Endothelial cell of umbilical vein (primary cell): Measurements from ENCODE around the gene KIAA1614. TPM values are rescaled to one million over a fixed set of nuclear protein-coding genes. Genes with fewer than 3 reads are reported as not detected.

Experiments used
- BruUV-seq: library from RNA; stranded (reverse); fragments of 400-500 nt; replicated peaks from 2 replicates; lab custom pipeline; 2021; lab: Mats Ljungman, UMichigan
- CTCF ChIA-PET: fragments of 300-600, 350-600 bp; sonication (Branson Sonifier 250); formaldehyde crosslinking; loops from one replicate; lab custom pipeline; 2021; ENCODE audit warnings: antibody characterized with exemption, inconsistent platforms; lab: Charles Lee
- POLR2A ChIA-PET: fragments of 300-600, 350-600 bp; sonication (Branson Sonifier 250); formaldehyde crosslinking; loops from one replicate; lab custom pipeline; 2021; ENCODE audit warnings: antibody characterized with exemption, inconsistent platforms; lab: Charles Lee
- DNase-seq: peaks from one replicate; pipeline ENCODE4 v3.0.0-alpha.2; 2011; ENCODE audit warnings: low read depth, low spot score
- FAIRE-seq: peaks from 2 replicates; lab custom pipeline; 2011; peaks lifted over from hg19 to GRCh38; lab: Jason Lieb, UNC
- H2AFZ ChIP-seq: 2 replicates; pipeline ENCODE4 v1.6.0; 2012; ENCODE audit warnings: low read depth, low read length, control low read depth, inconsistent platforms
- H3K27ac ChIP-seq: 2 replicates; pipeline ENCODE4 v1.5.1; 2011; ENCODE audit warnings: low read depth, mild to moderate bottlenecking, control low read depth, low read length, moderate library complexity; ENCODE audit not compliant: insufficient read depth
- H3K27me3 ChIP-seq, 2 experiments: 2 replicates each; pipeline versions ENCODE4 v1.6.0 to v1.6.1; 2011; ENCODE audit warnings: low read length in 2 of 2, mixed read lengths in 1 of 2; ENCODE audit not compliant: control insufficient read depth in 2 of 2, insufficient read depth in 2 of 2
- H3K36me3 ChIP-seq, 2 experiments: 2 replicates in 1 of 2; 3 replicates in 1 of 2; pipeline ENCODE4 v1.5.1; 2011; ENCODE audit warnings: low read length in 2 of 2, mild to moderate bottlenecking in 1 of 2, moderate library complexity in 1 of 2; ENCODE audit not compliant: control insufficient read depth in 2 of 2, insufficient read depth in 2 of 2; ENCODE audit errors: extremely low read depth in 1 of 2
- H3K4me1 ChIP-seq: 3 replicates; pipeline ENCODE4 v1.5.1; 2011; ENCODE audit warnings: mild to moderate bottlenecking, low read length; ENCODE audit not compliant: control insufficient read depth, insufficient read depth; ENCODE audit errors: extremely low read depth
- H3K4me2 ChIP-seq: 2 replicates; pipeline ENCODE4 v1.6.1; 2011; ENCODE audit warnings: low read length, control low read depth, mixed read lengths; ENCODE audit not compliant: insufficient read depth
- H3K4me3 ChIP-seq, 3 experiments: fragments of 200-600 bp in 1 of 3; sonication (generic), shearing (Covaris generic) in 1 of 3; replicated peaks in 1 of 3; 2 replicates each; pipeline ENCODE4 v1.5.1; 2011 to 2016; ENCODE audit warnings: control low read depth in 3 of 3, low read length in 3 of 3, mild to moderate bottlenecking in 2 of 3, inconsistent platforms in 1 of 3, low read depth in 1 of 3, moderate library complexity in 1 of 3; ENCODE audit not compliant: insufficient read depth in 1 of 3
- H3K79me2 ChIP-seq: 2 replicates; pipeline ENCODE4 v1.6.0; 2012; ENCODE audit warnings: low read length, inconsistent platforms; ENCODE audit not compliant: control insufficient read depth, insufficient read depth
- H3K9ac ChIP-seq: replicated peaks from 2 replicates; pipeline ENCODE3; 2011; ENCODE audit warnings: low read length, control low read depth; ENCODE audit not compliant: insufficient read depth; ENCODE audit errors: extremely low read depth
- H3K9me1 ChIP-seq: replicated peaks from 3 replicates; pipeline ENCODE4 v1.6.0; 2011; ENCODE audit warnings: mild to moderate bottlenecking, low read length; ENCODE audit not compliant: control insufficient read depth, insufficient read depth; ENCODE audit errors: extremely low read depth
- H3K9me3 ChIP-seq: replicated peaks from 2 replicates; pipeline ENCODE4 v1.5.1; 2012; ENCODE audit warnings: low read length, inconsistent platforms; ENCODE audit not compliant: control insufficient read depth, insufficient read depth
- H4K20me1 ChIP-seq: replicated peaks from 2 replicates; pipeline ENCODE3; 2011; ENCODE audit warnings: mild to moderate bottlenecking, low read length; ENCODE audit not compliant: control insufficient read depth, insufficient read depth; ENCODE audit errors: extremely low read depth
- CTCF ChIP-seq, 2 donors: IDR thresholded peaks; 1 replicate in 1 of 2; 2 replicates in 1 of 2; pipeline ENCODE4 v1.5.1; 2011; ENCODE audit warnings: low read length in 2 of 2, mild to moderate bottlenecking in 2 of 2, moderate library complexity in 2 of 2, control low read depth in 1 of 2, inconsistent platforms in 1 of 2, low read depth in 1 of 2; ENCODE audit not compliant: insufficient read depth in 1 of 2; ENCODE audit errors: extremely low read depth in 1 of 2
- EZH2 ChIP-seq: IDR thresholded peaks from 2 replicates; pipeline ENCODE4 v1.6.1; 2012; ENCODE audit warnings: borderline replicate concordance, low read depth, mild to moderate bottlenecking, moderate library complexity, low read length, inconsistent platforms; ENCODE audit not compliant: severe bottlenecking
- FOS ChIP-seq: IDR thresholded peaks from 2 replicates; pipeline ENCODE4 v1.6.1; 2011; ENCODE audit warnings: mild to moderate bottlenecking, low read length, moderate library complexity, borderline replicate concordance; ENCODE audit not compliant: insufficient read depth
- GATA2 ChIP-seq: IDR thresholded peaks from 2 replicates; pipeline ENCODE4 v1.7.0; 2011; ENCODE audit warnings: low read depth, mild to moderate bottlenecking, moderate library complexity, mixed read lengths, low read length; ENCODE audit not compliant: insufficient read length, insufficient read depth
- JUN ChIP-seq: IDR thresholded peaks from 2 replicates; pipeline ENCODE4 v1.6.1; 2011; ENCODE audit warnings: borderline replicate concordance, low read depth; ENCODE audit not compliant: insufficient read length, insufficient read depth
- MAX ChIP-seq: IDR thresholded peaks from 2 replicates; pipeline ENCODE4 v1.6.1; 2011; ENCODE audit not compliant: insufficient read depth, insufficient read length
- MYC ChIP-seq: IDR thresholded peaks from one replicate; pipeline ENCODE4 v1.6.1; 2011; ENCODE audit warnings: mild to moderate bottlenecking, low read depth, low read length
- POLR2A ChIP-seq: IDR thresholded peaks from 2 replicates; pipeline ENCODE4 v1.6.1; 2012; ENCODE audit warnings: low read depth, mild to moderate bottlenecking, control low read depth, low read length
- POLR2AphosphoS5 ChIP-seq: IDR thresholded peaks from 2 replicates; pipeline ENCODE4 v1.6.1; 2012; ENCODE audit warnings: low read depth, mild to moderate bottlenecking, control low read depth, low read length, moderate library complexity; ENCODE audit not compliant: insufficient read depth
- dilution Hi-C: fragments of 300-500 bp; cut with MboI; formaldehyde crosslinking; loops from one replicate; pipeline ENCODE4 v1.15.0; 2019; ENCODE audit warnings: low sequenced_read_pairs; ENCODE audit not compliant: extremely low pct_ligation_motif_present
- intact Hi-C: fragments of 100-400 bp; cut with micrococcal nuclease; formaldehyde crosslinking; loops from one replicate; pipeline ENCODE4 v1.10.0; 2022
- polyA plus RNA-seq, 4 experiments: library from polyadenylated mRNA; depleted of rRNA in 3 of 4; stranded (reverse) in 3 of 4; unstranded in 1 of 4; fragments of >200 nt; gene quantifications; 2 replicates each; pipeline versions ENCODE4 v1.2.1 to v1.2.3, GENCODE V29; 2011 to 2012; ENCODE audit warnings: missing spikeins in 1 of 4
- total RNA-seq: library from RNA; stranded (reverse); gene quantifications from 2 replicates; pipeline ENCODE4 v1.2.3, GENCODE V29; 2021

The KIAA1614 gene
- total and polyA plus RNA-seq, 2 donors (not counting 3 experiments of a cell fraction or from before 2014, with no cell fraction given): 1.0 to 2.0 TPM

- Histone ChIP-seq H3K9me3 (no peaks in the 10 kb centered on the region), H3K4me3 (no peak overlapping the region), H3K4me1 (peaks cover 6% of the 10 kb centered on the region), H4K20me1 (no peaks in the 10 kb centered on the region), H3K4me2 (no peak overlapping the region), H3K27me3 (no peaks in the 10 kb centered on the region), H3K9ac (no peak overlapping the region), H3K36me3 (peaks cover 0 to 6% of the 10 kb centered on the region in 2 experiments), H3K27ac (no peak overlapping the region), H3K79me2 (no peaks in the 10 kb centered on the region), H2AFZ (no peak overlapping the region), H3K9me1 (no peaks in the 10 kb centered on the region)
- dilution Hi-C loops (no loop called here), intact Hi-C loops (loop anchor here (5.0 kb wide), 1 partner anchor 190 kb away; no protein-coding TSS in a partner anchor)
- CTCF ChIA-PET: interaction anchor here (1.0 to 2.4 kb wide), 2 partner anchors 10 to 189 kb away, joined by 4 to 8 read pairs; no protein-coding TSS in a partner anchor
- POLR2A ChIA-PET: interaction anchor here (0.6 kb wide), 1 partner anchor 1437 kb away, joined by 5 read pairs; no protein-coding TSS in a partner anchor
- DNase-seq: no peak
- no peak for FAIRE-seq
- TF ChIP-seq POLR2A (no peak), POLR2AphosphoS5 (no peak), EZH2 (no peak), FOS (no peak), MYC (no peak), JUN (no peak), CTCF (IDR thresholded peaks at IDR 0.05; ENCODE audit: extremely low read depth in 1 of 2, insufficient read depth in 1 of 2, low read depth in 1 of 2, low read length in 2 of 2) (no peak), GATA2 (no peak), MAX (no peak)
- BruUV-seq: no TSS peak
Observed at GRCh38 chr1:180951836-180952656, 39.3 kb downstream of the KIAA1614 start.
